Measurements from ENCODE around the gene POLR2B.

The POLR2B gene

GRCh38 chr4:57013543-57014120 is 34.9 kb downstream of the POLR2B start:
- TF ChIP-seq CTCF (IDR thresholded peaks at IDR 0.05; ENCODE audit: insufficient read depth, low read depth, low read length, missing control alignments), result no peak
- no peak overlapping the region for H3K4me3 ChIP-seq (ENCODE audit: low read depth, low read length)
- DNase-seq (ENCODE audit: low read depth), result no peak

- DNase-seq (ENCODE audit: low read depth), result no peak
- no peak overlapping the region for H3K4me3 ChIP-seq (ENCODE audit: low read depth, low read length)
- no peak for TF ChIP-seq CTCF (IDR thresholded peaks at IDR 0.05; ENCODE audit: insufficient read depth, low read depth, low read length, missing control alignments)
Measured at GRCh38 chr4:57018980-57019379, 40.3 kb downstream of the POLR2B start.

GRCh38 chr4:57020467-57021101 is 41.9 kb downstream of the POLR2B start:
- H3K4me3 ChIP-seq (ENCODE audit: low read depth, low read length), result no peak overlapping the region
- DNase-seq (ENCODE audit: low read depth), result no peak
- TF ChIP-seq CTCF (IDR thresholded peaks at IDR 0.05; ENCODE audit: insufficient read depth, low read depth, low read length, missing control alignments), result no peak

GRCh38 chr4:57023104-57023503 is 44.4 kb downstream of the POLR2B start:
- TF ChIP-seq CTCF (IDR thresholded peaks at IDR 0.05; ENCODE audit: insufficient read depth, low read depth, low read length, missing control alignments), result no peak
- DNase-seq (ENCODE audit: low read depth), result no peak
- no peak overlapping the region for H3K4me3 ChIP-seq (ENCODE audit: low read depth, low read length)

GRCh38 chr4:57034520-57034919 is 55.8 kb downstream of the POLR2B start:
- H3K4me3 ChIP-seq (ENCODE audit: low read depth, low read length), result no peak overlapping the region
- DNase-seq (ENCODE audit: low read depth), result no peak
- no peak for TF ChIP-seq CTCF (IDR thresholded peaks at IDR 0.05; ENCODE audit: insufficient read depth, low read depth, low read length, missing control alignments)

GRCh38 chr4:57037982-57038604 is 59.4 kb downstream of the POLR2B start:
- peak; percentile 45 for DNase-seq (ENCODE audit: low read depth)
- TF ChIP-seq CTCF (IDR thresholded peaks at IDR 0.05; ENCODE audit: insufficient read depth, low read depth, low read length, missing control alignments), result peak; percentile 77
- no peak overlapping the region for H3K4me3 ChIP-seq (ENCODE audit: low read depth, low read length)

All from GM12865 (cell line).